Measurements from ENCODE around the gene MED27. TPM values are rescaled to one million over a fixed set of nuclear protein-coding genes. Genes with fewer than 3 reads are reported as not detected.

The MED27 gene
- total and polyA plus RNA-seq, 2 of the 8 experiments (the other 6 are each of a cell fraction or from before 2014, with no cell fraction given): 29.9 to 56.5 TPM

GRCh38 chr9:132059361-132059760 is 20.3 kb downstream of the MED27 start (continued):
- TF ChIP-seq, protein P1, sequence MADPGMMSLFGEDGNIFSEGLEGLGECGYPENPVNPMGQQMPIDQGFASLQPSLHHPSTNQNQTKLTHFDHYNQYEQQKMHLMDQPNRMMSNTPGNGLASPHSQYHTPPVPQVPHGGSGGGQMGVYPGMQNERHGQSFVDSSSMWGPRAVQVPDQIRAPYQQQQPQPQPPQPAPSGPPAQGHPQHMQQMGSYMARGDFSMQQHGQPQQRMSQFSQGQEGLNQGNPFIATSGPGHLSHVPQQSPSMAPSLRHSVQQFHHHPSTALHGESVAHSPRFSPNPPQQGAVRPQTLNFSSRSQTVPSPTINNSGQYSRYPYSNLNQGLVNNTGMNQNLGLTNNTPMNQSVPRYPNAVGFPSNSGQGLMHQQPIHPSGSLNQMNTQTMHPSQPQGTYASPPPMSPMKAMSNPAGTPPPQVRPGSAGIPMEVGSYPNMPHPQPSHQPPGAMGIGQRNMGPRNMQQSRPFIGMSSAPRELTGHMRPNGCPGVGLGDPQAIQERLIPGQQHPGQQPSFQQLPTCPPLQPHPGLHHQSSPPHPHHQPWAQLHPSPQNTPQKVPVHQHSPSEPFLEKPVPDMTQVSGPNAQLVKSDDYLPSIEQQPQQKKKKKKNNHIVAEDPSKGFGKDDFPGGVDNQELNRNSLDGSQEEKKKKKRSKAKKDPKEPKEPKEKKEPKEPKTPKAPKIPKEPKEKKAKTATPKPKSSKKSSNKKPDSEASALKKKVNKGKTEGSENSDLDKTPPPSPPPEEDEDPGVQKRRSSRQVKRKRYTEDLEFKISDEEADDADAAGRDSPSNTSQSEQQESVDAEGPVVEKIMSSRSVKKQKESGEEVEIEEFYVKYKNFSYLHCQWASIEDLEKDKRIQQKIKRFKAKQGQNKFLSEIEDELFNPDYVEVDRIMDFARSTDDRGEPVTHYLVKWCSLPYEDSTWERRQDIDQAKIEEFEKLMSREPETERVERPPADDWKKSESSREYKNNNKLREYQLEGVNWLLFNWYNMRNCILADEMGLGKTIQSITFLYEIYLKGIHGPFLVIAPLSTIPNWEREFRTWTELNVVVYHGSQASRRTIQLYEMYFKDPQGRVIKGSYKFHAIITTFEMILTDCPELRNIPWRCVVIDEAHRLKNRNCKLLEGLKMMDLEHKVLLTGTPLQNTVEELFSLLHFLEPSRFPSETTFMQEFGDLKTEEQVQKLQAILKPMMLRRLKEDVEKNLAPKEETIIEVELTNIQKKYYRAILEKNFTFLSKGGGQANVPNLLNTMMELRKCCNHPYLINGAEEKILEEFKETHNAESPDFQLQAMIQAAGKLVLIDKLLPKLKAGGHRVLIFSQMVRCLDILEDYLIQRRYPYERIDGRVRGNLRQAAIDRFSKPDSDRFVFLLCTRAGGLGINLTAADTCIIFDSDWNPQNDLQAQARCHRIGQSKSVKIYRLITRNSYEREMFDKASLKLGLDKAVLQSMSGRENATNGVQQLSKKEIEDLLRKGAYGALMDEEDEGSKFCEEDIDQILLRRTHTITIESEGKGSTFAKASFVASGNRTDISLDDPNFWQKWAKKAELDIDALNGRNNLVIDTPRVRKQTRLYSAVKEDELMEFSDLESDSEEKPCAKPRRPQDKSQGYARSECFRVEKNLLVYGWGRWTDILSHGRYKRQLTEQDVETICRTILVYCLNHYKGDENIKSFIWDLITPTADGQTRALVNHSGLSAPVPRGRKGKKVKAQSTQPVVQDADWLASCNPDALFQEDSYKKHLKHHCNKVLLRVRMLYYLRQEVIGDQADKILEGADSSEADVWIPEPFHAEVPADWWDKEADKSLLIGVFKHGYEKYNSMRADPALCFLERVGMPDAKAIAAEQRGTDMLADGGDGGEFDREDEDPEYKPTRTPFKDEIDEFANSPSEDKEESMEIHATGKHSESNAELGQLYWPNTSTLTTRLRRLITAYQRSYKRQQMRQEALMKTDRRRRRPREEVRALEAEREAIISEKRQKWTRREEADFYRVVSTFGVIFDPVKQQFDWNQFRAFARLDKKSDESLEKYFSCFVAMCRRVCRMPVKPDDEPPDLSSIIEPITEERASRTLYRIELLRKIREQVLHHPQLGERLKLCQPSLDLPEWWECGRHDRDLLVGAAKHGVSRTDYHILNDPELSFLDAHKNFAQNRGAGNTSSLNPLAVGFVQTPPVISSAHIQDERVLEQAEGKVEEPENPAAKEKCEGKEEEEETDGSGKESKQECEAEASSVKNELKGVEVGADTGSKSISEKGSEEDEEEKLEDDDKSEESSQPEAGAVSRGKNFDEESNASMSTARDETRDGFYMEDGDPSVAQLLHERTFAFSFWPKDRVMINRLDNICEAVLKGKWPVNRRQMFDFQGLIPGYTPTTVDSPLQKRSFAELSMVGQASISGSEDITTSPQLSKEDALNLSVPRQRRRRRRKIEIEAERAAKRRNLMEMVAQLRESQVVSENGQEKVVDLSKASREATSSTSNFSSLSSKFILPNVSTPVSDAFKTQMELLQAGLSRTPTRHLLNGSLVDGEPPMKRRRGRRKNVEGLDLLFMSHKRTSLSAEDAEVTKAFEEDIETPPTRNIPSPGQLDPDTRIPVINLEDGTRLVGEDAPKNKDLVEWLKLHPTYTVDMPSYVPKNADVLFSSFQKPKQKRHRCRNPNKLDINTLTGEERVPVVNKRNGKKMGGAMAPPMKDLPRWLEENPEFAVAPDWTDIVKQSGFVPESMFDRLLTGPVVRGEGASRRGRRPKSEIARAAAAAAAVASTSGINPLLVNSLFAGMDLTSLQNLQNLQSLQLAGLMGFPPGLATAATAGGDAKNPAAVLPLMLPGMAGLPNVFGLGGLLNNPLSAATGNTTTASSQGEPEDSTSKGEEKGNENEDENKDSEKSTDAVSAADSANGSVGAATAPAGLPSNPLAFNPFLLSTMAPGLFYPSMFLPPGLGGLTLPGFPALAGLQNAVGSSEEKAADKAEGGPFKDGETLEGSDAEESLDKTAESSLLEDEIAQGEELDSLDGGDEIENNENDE (IDR thresholded peaks at IDR 0.05; ENCODE audit: insufficient replicate concordance, low read length): no peak
